HepG2 (cell line): ENCODE measurements around the gene USF1. TPM values are rescaled to one million over a fixed set of nuclear protein-coding genes. Genes with fewer than 3 reads are reported as not detected.
A peak's percentile ranks its signal among the peaks of the same experiment; 100 is the strongest.

Experiments used
- polyA plus RNA-seq, 8 experiments: library from polyadenylated mRNA; depleted of rRNA in 3 of 8; stranded (reverse) in 7 of 8; unstranded in 1 of 8; fragments of >200 nt; fragmentation: Illumina TruSeq in 4 of 8; extraction: Trizol in 4 of 8; gene quantifications; 2 replicates each; pipeline versions ENCODE4 v1.2.1 to v1.2.3, GENCODE V29; 2011 to 2016; ENCODE audit warnings: low read depth in 4 of 8, missing spikeins in 1 of 8, mixed read lengths in 1 of 8; ENCODE audit not compliant: insufficient read depth in 1 of 8
- total RNA-seq, 5 experiments: library from RNA; depleted of rRNA; stranded (reverse); fragments of >200 nt; fragmentation: Illumina TruSeq; extraction: Trizol; gene quantifications; 2 replicates each; pipeline ENCODE4 v1.2.3, GENCODE V29; 2016; ENCODE audit warnings: low read depth in 1 of 5
- TF ChIP-seq, protein P1 (sequence below): sonication (generic); formaldehyde crosslinking; IDR thresholded peaks from 2 replicates; pipeline ENCODE4 v1.9.0; 2021; ENCODE audit warnings: mild to moderate bottlenecking, missing genetic modification reagents
- TF ChIP-seq, protein P2 (sequence below): sonication (generic); formaldehyde crosslinking; IDR thresholded peaks from 2 replicates; pipeline ENCODE4 v1.8.1; 2023; ENCODE audit warnings: mild to moderate bottlenecking, missing genetic modification reagents
- TF ChIP-seq, protein P3 (sequence below): sonication (generic); formaldehyde crosslinking; IDR thresholded peaks from 2 replicates; pipeline ENCODE4 v1.8.1; 2022; ENCODE audit warnings: low read depth, mild to moderate bottlenecking, missing genetic modification reagents
- TF ChIP-seq, protein P4 (sequence below): IDR thresholded peaks from 2 replicates; pipeline ENCODE4 v1.6.1; 2012; ENCODE audit warnings: inconsistent platforms

The USF1 gene
- total and polyA plus RNA-seq, 2 of the 13 experiments (the other 11 are each of a cell fraction or from before 2014, with no cell fraction given), result 26.9 to 39.4 TPM

DNA sequence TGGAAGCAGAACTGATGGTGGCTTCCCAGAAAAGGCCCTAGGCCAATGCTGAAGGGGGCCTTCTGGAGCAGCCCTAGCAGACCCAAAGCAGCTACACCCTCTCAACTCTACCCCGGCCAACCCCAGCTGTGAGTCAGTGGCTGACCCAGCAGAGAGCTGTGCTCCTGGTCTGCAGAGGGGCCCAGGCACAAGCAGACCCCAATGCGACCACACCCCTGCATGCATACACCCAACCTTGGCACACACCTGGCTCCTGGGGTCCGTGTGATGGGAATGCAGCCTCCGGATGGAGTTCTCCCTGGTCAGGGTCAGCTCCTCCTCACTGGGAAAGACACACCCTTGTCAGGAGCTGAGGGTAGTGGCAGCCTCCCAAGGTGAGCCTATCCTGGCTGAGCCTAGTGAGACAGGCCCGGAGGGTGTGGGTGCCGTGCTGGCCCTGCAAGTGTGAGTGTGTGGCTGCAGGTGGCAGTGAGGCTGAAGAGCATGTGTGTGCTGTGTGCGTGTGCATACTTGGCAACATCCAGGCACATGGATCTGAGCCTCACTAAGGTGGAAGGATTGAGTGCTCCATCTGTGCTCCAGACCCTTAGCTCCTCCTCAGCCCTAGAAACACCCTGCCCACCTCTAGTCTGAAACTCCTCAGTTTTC, 27.8 kb upstream of the USF1 start (continued):
- TF ChIP-seq, protein P1, sequence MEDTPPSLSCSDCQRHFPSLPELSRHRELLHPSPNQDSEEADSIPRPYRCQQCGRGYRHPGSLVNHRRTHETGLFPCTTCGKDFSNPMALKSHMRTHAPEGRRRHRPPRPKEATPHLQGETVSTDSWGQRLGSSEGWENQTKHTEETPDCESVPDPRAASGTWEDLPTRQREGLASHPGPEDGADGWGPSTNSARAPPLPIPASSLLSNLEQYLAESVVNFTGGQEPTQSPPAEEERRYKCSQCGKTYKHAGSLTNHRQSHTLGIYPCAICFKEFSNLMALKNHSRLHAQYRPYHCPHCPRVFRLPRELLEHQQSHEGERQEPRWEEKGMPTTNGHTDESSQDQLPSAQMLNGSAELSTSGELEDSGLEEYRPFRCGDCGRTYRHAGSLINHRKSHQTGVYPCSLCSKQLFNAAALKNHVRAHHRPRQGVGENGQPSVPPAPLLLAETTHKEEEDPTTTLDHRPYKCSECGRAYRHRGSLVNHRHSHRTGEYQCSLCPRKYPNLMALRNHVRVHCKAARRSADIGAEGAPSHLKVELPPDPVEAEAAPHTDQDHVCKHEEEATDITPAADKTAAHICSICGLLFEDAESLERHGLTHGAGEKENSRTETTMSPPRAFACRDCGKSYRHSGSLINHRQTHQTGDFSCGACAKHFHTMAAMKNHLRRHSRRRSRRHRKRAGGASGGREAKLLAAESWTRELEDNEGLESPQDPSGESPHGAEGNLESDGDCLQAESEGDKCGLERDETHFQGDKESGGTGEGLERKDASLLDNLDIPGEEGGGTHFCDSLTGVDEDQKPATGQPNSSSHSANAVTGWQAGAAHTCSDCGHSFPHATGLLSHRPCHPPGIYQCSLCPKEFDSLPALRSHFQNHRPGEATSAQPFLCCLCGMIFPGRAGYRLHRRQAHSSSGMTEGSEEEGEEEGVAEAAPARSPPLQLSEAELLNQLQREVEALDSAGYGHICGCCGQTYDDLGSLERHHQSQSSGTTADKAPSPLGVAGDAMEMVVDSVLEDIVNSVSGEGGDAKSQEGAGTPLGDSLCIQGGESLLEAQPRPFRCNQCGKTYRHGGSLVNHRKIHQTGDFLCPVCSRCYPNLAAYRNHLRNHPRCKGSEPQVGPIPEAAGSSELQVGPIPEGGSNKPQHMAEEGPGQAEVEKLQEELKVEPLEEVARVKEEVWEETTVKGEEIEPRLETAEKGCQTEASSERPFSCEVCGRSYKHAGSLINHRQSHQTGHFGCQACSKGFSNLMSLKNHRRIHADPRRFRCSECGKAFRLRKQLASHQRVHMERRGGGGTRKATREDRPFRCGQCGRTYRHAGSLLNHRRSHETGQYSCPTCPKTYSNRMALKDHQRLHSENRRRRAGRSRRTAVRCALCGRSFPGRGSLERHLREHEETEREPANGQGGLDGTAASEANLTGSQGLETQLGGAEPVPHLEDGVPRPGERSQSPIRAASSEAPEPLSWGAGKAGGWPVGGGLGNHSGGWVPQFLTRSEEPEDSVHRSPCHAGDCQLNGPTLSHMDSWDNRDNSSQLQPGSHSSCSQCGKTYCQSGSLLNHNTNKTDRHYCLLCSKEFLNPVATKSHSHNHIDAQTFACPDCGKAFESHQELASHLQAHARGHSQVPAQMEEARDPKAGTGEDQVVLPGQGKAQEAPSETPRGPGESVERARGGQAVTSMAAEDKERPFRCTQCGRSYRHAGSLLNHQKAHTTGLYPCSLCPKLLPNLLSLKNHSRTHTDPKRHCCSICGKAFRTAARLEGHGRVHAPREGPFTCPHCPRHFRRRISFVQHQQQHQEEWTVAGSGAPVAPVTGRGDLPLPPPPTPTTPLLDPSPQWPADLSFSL (CRISPR knock-in tag), result peak; percentile 75
- TF ChIP-seq, protein P2, sequence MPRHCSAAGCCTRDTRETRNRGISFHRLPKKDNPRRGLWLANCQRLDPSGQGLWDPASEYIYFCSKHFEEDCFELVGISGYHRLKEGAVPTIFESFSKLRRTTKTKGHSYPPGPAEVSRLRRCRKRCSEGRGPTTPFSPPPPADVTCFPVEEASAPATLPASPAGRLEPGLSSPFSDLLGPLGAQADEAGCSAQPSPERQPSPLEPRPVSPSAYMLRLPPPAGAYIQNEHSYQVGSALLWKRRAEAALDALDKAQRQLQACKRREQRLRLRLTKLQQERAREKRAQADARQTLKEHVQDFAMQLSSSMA (CRISPR knock-in tag), result peak; percentile 62; the same call in 1 of the 2 replicates
- TF ChIP-seq, protein P3, sequence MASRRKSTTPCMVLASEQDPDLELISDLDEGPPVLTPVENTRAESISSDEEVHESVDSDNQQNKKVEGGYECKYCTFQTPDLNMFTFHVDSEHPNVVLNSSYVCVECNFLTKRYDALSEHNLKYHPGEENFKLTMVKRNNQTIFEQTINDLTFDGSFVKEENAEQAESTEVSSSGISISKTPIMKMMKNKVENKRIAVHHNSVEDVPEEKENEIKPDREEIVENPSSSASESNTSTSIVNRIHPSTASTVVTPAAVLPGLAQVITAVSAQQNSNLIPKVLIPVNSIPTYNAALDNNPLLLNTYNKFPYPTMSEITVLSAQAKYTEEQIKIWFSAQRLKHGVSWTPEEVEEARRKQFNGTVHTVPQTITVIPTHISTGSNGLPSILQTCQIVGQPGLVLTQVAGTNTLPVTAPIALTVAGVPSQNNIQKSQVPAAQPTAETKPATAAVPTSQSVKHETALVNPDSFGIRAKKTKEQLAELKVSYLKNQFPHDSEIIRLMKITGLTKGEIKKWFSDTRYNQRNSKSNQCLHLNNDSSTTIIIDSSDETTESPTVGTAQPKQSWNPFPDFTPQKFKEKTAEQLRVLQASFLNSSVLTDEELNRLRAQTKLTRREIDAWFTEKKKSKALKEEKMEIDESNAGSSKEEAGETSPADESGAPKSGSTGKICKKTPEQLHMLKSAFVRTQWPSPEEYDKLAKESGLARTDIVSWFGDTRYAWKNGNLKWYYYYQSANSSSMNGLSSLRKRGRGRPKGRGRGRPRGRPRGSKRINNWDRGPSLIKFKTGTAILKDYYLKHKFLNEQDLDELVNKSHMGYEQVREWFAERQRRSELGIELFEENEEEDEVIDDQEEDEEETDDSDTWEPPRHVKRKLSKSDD (CRISPR knock-in tag), result 0 out of 2 replicates have a peak, but pooled peaks have one; percentile 11
- TF ChIP-seq, protein P4, sequence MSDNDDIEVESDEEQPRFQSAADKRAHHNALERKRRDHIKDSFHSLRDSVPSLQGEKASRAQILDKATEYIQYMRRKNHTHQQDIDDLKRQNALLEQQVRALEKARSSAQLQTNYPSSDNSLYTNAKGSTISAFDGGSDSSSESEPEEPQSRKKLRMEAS, result peak; percentile 68
